ENCODE measurements around the gene IL25. TPM values are rescaled to one million over a fixed set of nuclear protein-coding genes. Genes with fewer than 3 reads are reported as not detected.

The IL25 gene
- total and polyA plus RNA-seq, 7 donors = 0.01 TPM; not detected in 6

DNA sequence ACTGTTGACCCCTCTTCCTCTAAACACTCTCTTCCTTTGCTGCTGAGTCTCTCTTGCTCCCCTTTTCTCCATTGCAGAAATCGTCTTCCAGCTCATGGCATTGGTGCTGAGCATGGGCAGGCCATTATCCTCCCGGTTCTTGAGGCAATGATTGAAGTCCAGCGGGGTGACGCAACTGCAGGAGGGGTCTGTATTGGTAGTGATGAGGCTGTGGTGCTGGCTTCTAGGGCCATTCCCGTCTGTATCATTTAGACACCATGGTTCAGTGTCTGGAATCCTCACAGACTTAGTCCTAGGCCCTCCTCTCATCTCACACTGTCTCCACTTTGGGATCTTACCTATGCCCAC lies 19.2 kb upstream of the IL25 start:
- Histone ChIP-seq H3K36me3 (ENCODE audit: insufficient read depth in 1 of 2, low read depth in 1 of 2) (no peaks in the 10 kb centered on the region), H3K27ac (no peak overlapping the region), H3K9me3 (no peaks in the 10 kb centered on the region), H3K4me3 (no peak overlapping the region), H3K27me3 (ENCODE audit: insufficient read depth in 3 of 3, low read length in 2 of 3) (peaks cover 4 to 53% (median 10%) of the 10 kb centered on the region in 3 donors), H3K4me1 (peaks cover 11% of the 10 kb centered on the region)
- TF ChIP-seq, protein P1, sequence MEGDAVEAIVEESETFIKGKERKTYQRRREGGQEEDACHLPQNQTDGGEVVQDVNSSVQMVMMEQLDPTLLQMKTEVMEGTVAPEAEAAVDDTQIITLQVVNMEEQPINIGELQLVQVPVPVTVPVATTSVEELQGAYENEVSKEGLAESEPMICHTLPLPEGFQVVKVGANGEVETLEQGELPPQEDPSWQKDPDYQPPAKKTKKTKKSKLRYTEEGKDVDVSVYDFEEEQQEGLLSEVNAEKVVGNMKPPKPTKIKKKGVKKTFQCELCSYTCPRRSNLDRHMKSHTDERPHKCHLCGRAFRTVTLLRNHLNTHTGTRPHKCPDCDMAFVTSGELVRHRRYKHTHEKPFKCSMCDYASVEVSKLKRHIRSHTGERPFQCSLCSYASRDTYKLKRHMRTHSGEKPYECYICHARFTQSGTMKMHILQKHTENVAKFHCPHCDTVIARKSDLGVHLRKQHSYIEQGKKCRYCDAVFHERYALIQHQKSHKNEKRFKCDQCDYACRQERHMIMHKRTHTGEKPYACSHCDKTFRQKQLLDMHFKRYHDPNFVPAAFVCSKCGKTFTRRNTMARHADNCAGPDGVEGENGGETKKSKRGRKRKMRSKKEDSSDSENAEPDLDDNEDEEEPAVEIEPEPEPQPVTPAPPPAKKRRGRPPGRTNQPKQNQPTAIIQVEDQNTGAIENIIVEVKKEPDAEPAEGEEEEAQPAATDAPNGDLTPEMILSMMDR (IDR thresholded peaks at IDR 0.05) = no peak
- ATAC-seq (no peak), DNase-seq (no peak)
- intact Hi-C loops (cut with DNase I) = no loop called here
- 73 to 76% (median 76%) methylated on average over 5 of the region's 5 CpGs for WGBS, 3 donors

DNA sequence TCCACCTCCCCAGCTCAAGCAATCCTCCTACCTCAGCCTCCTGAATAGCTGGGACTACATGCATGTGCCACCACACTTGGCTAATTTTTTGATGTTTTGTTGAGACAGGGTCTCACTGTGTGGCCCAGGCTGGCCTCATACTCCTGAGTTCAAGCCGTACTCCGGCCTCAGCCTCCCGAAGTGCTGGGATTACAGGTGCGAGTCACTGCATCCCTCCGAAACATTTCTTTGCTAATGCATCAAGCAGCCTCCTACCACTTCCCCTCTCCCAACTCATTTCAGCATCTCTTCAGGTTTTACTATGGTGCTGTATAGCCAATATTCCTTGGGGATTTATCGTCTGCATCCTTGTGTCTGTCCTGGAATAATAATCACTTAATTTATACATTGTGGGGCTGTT lies 17.6 kb upstream of the IL25 start:
- H3K36me3 ChIP-seq (ENCODE audit: insufficient read depth in 1 of 2, low read depth in 1 of 2) = no peaks in the 10 kb centered on the region
- 80 to 84% (median 80%) methylated on average over 6 of the region's 6 CpGs for WGBS, 3 donors
- H3K9me3 ChIP-seq = no peaks in the 10 kb centered on the region
- no peak for ATAC-seq
- H3K4me1 ChIP-seq = peaks cover 11% of the 10 kb centered on the region
- TF ChIP-seq, protein P1 (IDR thresholded peaks at IDR 0.05) = no peak
- H3K27ac ChIP-seq = no peak overlapping the region
- DNase-seq = no peak
- H3K27me3 ChIP-seq (ENCODE audit: insufficient read depth in 3 of 3, low read length in 2 of 3) = peaks cover 4 to 53% (median 10%) of the 10 kb centered on the region in 3 donors
- no peak overlapping the region for H3K4me3 ChIP-seq
- intact Hi-C loops (cut with DNase I) = no loop called here

DNA sequence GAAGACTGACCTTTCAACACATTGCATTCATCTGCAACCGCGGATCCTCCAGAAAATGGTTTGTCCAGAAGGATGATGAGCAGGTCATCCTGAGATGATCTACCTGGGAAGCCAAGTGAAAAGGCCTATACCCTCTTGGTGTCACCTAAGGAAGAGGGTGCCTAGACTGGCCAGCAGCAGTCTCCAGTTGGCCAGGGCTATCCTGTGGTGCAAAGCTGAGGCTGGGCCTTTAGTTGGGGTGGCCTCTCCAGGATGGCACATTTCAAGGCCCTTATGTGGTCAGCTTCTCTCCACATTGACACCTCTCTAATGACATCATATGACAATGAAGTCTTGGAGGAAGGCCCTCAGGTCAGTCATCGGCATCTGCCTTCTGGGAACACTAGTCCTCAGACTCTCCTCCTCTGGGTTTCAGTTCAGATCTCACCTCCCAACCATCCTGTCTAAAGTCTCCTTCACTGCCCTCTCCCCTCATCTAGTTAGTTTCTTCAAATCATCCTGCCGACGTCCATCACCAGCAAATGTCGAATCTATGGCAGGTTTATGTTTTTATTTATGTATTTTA lies 16.7 kb upstream of the IL25 start:
- Histone ChIP-seq H3K36me3 (ENCODE audit: insufficient read depth in 1 of 2, low read depth in 1 of 2) (no peaks in the 10 kb centered on the region), H3K27me3 (ENCODE audit: insufficient read depth in 3 of 3, low read length in 2 of 3) (peaks cover 4 to 44% (median 10%) of the 10 kb centered on the region in 3 donors), H3K4me1 (peaks cover 11% of the 10 kb centered on the region), H3K4me3 (no peak overlapping the region), H3K9me3 (no peaks in the 10 kb centered on the region), H3K27ac (no peak overlapping the region)
- TF ChIP-seq, protein P1 (IDR thresholded peaks at IDR 0.05) = no peak
- WGBS, 3 donors = 82 to 88% (median 85%) methylated on average over 6 of the region's 6 CpGs
- DNase-seq (no peak), ATAC-seq (no peak)
- intact Hi-C loops (cut with DNase I) = no loop called here

DNA sequence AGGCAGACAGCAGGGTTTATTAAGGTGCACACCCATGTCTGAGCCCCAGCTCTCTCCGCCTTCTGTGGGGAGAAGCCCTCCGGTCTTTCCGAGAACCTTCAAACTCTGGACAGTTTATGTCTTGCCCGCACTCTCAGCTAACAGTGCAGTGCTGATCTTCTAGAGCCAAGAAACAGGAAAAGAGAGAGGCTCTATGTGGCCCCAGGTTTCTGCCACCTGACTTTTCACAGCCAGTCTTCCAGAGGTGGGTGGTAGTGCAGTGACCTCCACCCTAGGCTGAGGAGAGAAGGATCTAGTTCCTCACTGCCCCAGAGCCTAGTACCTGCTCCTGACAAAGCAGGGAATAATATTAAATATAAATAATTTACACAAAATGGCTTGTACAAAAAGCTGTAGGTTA lies 15.9 kb upstream of the IL25 start:
- intact Hi-C loops (cut with DNase I) = no loop called here
- ATAC-seq (no peak), DNase-seq (no peak)
- Histone ChIP-seq H3K9me3 (no peaks in the 10 kb centered on the region), H3K4me1 (peaks cover 10% of the 10 kb centered on the region), H3K4me3 (no peak overlapping the region), H3K27me3 (ENCODE audit: insufficient read depth in 3 of 3, low read length in 2 of 3) (peaks cover 4 to 36% (median 10%) of the 10 kb centered on the region in 3 donors), H3K36me3 (ENCODE audit: insufficient read depth in 1 of 2, low read depth in 1 of 2) (no peaks in the 10 kb centered on the region), H3K27ac (no peak overlapping the region)
- TF ChIP-seq, protein P1 (IDR thresholded peaks at IDR 0.05) = no peak
- WGBS, 3 donors = 93 to 98% (median 94%) methylated on average over 4 of the region's 4 CpGs

DNA sequence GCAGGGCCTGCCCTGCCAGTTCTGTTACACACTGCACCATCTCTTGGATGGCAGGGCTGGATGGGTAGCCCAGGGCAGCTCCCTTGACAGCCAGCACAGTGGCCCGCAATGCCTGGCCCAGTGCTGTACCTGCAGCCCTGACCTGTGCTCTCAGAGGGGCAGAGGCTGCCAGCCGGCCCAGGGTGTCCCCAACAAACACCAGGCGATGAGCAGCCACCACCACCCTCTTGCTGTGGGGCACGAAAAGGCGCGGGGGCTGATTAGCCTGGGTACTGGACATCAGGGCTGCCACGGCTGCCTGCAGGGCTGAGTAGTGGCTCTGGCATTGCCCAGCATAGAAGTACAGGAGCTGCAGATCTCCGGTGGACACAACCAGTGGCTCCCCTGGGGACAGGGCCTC lies 15.3 kb upstream of the IL25 start:
- Histone ChIP-seq H3K36me3 (ENCODE audit: insufficient read depth in 1 of 2, low read depth in 1 of 2) (no peaks in the 10 kb centered on the region), H3K27ac (no peak overlapping the region), H3K4me3 (no peak overlapping the region), H3K4me1 (peaks cover 4% of the 10 kb centered on the region), H3K27me3 (ENCODE audit: insufficient read depth in 3 of 3, low read length in 2 of 3) (peaks cover 4 to 30% (median 5%) of the 10 kb centered on the region in 3 donors), H3K9me3 (no peaks in the 10 kb centered on the region)
- WGBS, 3 donors = 86 to 89% (median 87%) methylated on average over 8 of the region's 8 CpGs
- TF ChIP-seq, protein P1 (IDR thresholded peaks at IDR 0.05) = no peak
- intact Hi-C loops (cut with DNase I) = no loop called here
- DNase-seq (no peak), ATAC-seq (no peak)

Data from psoas muscle (tissue), 8 donors.